A549 (cell line): ENCODE measurements around the gene ZDHHC3. TPM values are rescaled to one million over a fixed set of nuclear protein-coding genes. Genes with fewer than 3 reads are reported as not detected.

Experiments
- ATAC-seq, 2 experiments: fragments of 200-7000 bp in 1 of 2; fragments of >200 bp in 1 of 2; cut with Nextera tagmentation in 1 of 2; cut with Tn5 transposase in 1 of 2; 3 replicates each; pipeline versions ENCODE4 v1.8.0 to v1.9.1; 2018 to 2020; ENCODE audit warnings: mild to moderate bottlenecking in 1 of 2, moderate library complexity in 1 of 2
- CTCF ChIA-PET: fragments of 300-600 bp; sonication (Branson Sonifier 250); formaldehyde crosslinking; extraction: SDS; loops from one replicate; lab custom pipeline; 2021; ENCODE audit warnings: antibody characterized with exemption, inconsistent platforms; lab: Yijun Ruan, JAX
- POLR2A ChIA-PET: fragments of 350-600 bp; formaldehyde crosslinking; extraction: SDS; loops from one replicate; lab custom pipeline; 2021; ENCODE audit warnings: antibody characterized with exemption, inconsistent platforms; lab: Yijun Ruan, JAX
- DNase-seq, 2 experiments: peaks; one replicate each; pipeline versions ENCODE4 v3.0.0 to v3.0.0-alpha.2; 2011 to 2016; ENCODE audit warnings: low read depth in 1 of 2, low spot score in 1 of 2
- FAIRE-seq: peaks from 2 replicates; lab custom pipeline; 2011; peaks lifted over from hg19 to GRCh38; lab: Jason Lieb, UNC
- H3K27ac ChIP-seq, 2 experiments: fragments of >200 bp; sonication (Bioruptor Twin); formaldehyde crosslinking; 3 replicates each; pipeline ENCODE4 v1.5.1; 2016 to 2017
- H3K4me1 ChIP-seq: fragments of >200 bp; sonication (Bioruptor Twin); formaldehyde crosslinking; 3 replicates; pipeline ENCODE4 v1.6.1; 2016
- H3K4me2 ChIP-seq: fragments of >200 bp; sonication (Bioruptor Twin); formaldehyde crosslinking; 3 replicates; pipeline ENCODE4 v1.6.1; 2016
- H3K4me3 ChIP-seq: fragments of >200 bp; sonication (Bioruptor Twin); formaldehyde crosslinking; 3 replicates; pipeline ENCODE4 v1.5.1; 2016
- H3K9me3 ChIP-seq: fragments of >200 bp; sonication (Bioruptor Twin); formaldehyde crosslinking; 3 replicates; pipeline ENCODE4 v1.6.1; 2016
- BHLHE40 ChIP-seq: IDR thresholded peaks from 2 replicates; pipeline ENCODE4 v1.6.1; 2012; ENCODE audit warnings: low read depth, low read length, inconsistent platforms
- CBX2 ChIP-seq: fragments of 200-600 bp; sonication (generic); IDR thresholded peaks from 2 replicates; pipeline ENCODE4 v1.6.1; 2016; ENCODE audit warnings: low read depth, mild to moderate bottlenecking, borderline replicate concordance
- CBX8 ChIP-seq: fragments of 200-600 bp; sonication (generic); IDR thresholded peaks from 2 replicates; pipeline ENCODE4 v1.6.1; 2016
- EP300 ChIP-seq, 2 experiments: fragments of >200 bp; sonication (Bioruptor Twin); formaldehyde crosslinking; IDR thresholded peaks; 2 replicates in 1 of 2; 3 replicates in 1 of 2; pipeline ENCODE4 v1.6.1; 2016 to 2017
- HDAC2 ChIP-seq: fragments of 200-600 bp; sonication (generic); IDR thresholded peaks from 2 replicates; pipeline ENCODE4 v1.6.1; 2016
- HMGXB4 ChIP-seq: fragments of 250-450 bp; sonication (Bioruptor Pico); IDR thresholded peaks from 2 replicates; pipeline ENCODE4 v1.5.0; 2021; ENCODE audit warnings: mild to moderate bottlenecking, moderate library complexity, borderline replicate concordance
- MAFK ChIP-seq: fragments of 450-650 bp; IDR thresholded peaks from 2 replicates; pipeline ENCODE4 v1.6.1; 2014; ENCODE audit not compliant: partially characterized antibody
- NPAS2 ChIP-seq: fragments of 250-450 bp; sonication (Bioruptor Pico); IDR thresholded peaks from 2 replicates; pipeline ENCODE4 v1.8.0; 2022; ENCODE audit warnings: mild to moderate bottlenecking, moderate library complexity, borderline replicate concordance
- NR3C1 ChIP-seq: fragments of >200 bp; sonication (Bioruptor Twin); formaldehyde crosslinking; IDR thresholded peaks from 3 replicates; pipeline ENCODE4 v1.6.1; 2017
- PBX3 ChIP-seq: IDR thresholded peaks from 2 replicates; pipeline ENCODE4 v1.6.1; 2012
- RNF2 ChIP-seq: fragments of 200-600 bp; sonication (generic); IDR thresholded peaks from 2 replicates; pipeline ENCODE4 v1.6.1; 2016; ENCODE audit warnings: low read depth, mild to moderate bottlenecking, antibody characterized with exemption, moderate library complexity, borderline replicate concordance
- SMC3 ChIP-seq: fragments of >200 bp; sonication (Bioruptor Twin); formaldehyde crosslinking; IDR thresholded peaks from 3 replicates; pipeline ENCODE4 v1.6.1; 2018; ENCODE audit warnings: inconsistent platforms
- SREBF2 ChIP-seq: fragments of 450-650 bp; IDR thresholded peaks from 2 replicates; pipeline ENCODE4 v1.6.1; 2014; ENCODE audit warnings: mild to moderate bottlenecking, moderate library complexity
- TFCP2L1 ChIP-seq: fragments of 250-450 bp; sonication (Bioruptor Pico); IDR thresholded peaks from 2 replicates; pipeline ENCODE4 v1.5.0; 2021; ENCODE audit warnings: mild to moderate bottlenecking
- ZNF302 ChIP-seq: fragments of 250-450 bp; sonication (Bioruptor Pico); IDR thresholded peaks from 2 replicates; pipeline ENCODE4 v1.9.0; 2021; ENCODE audit warnings: inconsistent platforms, mild to moderate bottlenecking, moderate library complexity
- WGBS: methylation state at CpG from one replicate; pipeline ENCODE4 v1.1.6; 2017; ENCODE audit errors: missing lambda C conversion rate; 5-methylcytosine and 5-hydroxymethylcytosine counted together
- polyA plus RNA-seq, 4 experiments: library from polyadenylated mRNA; depleted of rRNA in 3 of 4; stranded (reverse); fragments of >200 nt; fragmentation: RNase III in 1 of 4; extraction: RNeasy Plus Mini Kit Qiagen cat#74134 plus additional on column Dnase treatment in 1 of 4; gene quantifications; 2 replicates in 3 of 4; 3 replicates in 1 of 4; pipeline ENCODE4 v1.2.3, GENCODE V29; 2011 to 2017
- TF ChIP-seq, protein P1 (sequence below): fragments of 200-600 bp; sonication (generic); IDR thresholded peaks from 2 replicates; pipeline ENCODE4 v1.6.1; 2016; ENCODE audit warnings: antibody characterized with exemption, mild to moderate bottlenecking, moderate library complexity
- TF ChIP-seq, protein P2 (sequence below): fragments of 250-450 bp; sonication (Bioruptor Pico); IDR thresholded peaks from 2 replicates; pipeline ENCODE4 v1.5.0; 2020; ENCODE audit warnings: low read depth, mild to moderate bottlenecking, moderate library complexity

Gene ZDHHC3
- polyA plus RNA-seq, 2 of the 4 experiments (the other 2 are of a cell fraction) = 28.7 to 57.7 TPM

DNA sequence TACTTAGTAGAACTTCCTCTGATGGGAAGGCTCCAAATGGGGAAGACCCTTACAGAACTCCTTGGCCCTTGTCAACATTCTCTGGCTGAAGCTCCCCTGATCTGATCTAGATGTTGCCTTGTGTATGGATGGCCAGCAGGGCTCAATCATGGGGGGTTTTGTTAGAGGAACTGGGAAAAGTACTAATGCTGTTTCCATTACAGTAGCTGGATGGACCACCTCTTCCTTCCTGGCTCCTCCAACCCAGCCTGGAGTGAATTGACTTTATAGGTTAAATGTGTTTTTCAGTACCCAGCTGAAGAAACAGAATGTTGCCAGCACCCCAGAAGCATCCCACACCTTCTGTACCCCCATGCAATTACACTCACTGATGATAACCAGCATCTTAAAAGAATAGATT is 27.4 kb upstream of the ZDHHC3 start:
- Histone ChIP-seq H3K9me3 (no peaks in the 10 kb centered on the region), H3K27ac (no peak overlapping the region), H3K4me3 (no peak overlapping the region), H3K4me2 (no peak overlapping the region), H3K4me1 (no peaks in the 10 kb centered on the region)
- ChIA-PET CTCF (interaction anchor here (1.1 kb wide), 1 partner anchor 1076 kb away, joined by 3 read pairs; no protein-coding TSS in a partner anchor), POLR2A (no interaction called here)
- no peak for TF ChIP-seq HMGXB4 (CRISPR knock-in tag)
- TF ChIP-seq CBX2 = no peak
- TF ChIP-seq RNF2 = no peak
- no peak for TF ChIP-seq EP300 (IDR thresholded peaks at IDR 0.05)
- no peak for TF ChIP-seq NPAS2 (CRISPR knock-in tag)
- TF ChIP-seq NR3C1 = no peak
- DNase-seq (no peak), FAIRE-seq (no peak), ATAC-seq (no peak)

GRCh38 chr3:45002720-45003119 is 26.7 kb upstream of the ZDHHC3 start:
- no peak for FAIRE-seq
- TF ChIP-seq PBX3 (no peak), ZNF302 (CRISPR knock-in tag) (no peak), SREBF2 (no peak), NPAS2 (CRISPR knock-in tag) (no peak)
- WGBS = 100% methylated on average over 3 of the region's 3 CpGs

DNA sequence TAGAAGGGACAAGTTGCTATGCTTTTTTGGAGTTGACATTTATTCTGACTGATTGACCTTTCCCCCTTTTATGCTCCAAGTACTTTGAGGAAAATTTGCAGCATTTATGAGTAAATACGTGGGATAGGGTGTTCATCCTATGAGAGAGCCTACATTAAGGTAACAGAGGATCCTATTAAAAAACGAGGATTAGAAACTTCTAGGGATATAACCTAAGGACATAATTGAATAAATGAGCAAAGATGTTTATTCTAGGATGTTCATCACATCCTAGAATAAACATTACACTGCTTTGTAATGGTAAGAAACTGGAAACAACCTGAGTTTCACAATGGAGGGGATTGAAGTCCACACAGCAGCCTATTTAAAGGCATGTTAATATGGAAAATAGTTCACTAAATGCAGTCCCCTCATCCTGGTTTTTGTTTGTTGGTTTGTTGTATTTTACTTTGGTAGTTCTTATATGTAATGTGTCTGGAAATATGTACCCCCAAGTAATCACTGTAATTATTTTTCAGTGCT is 26.2 kb upstream of the ZDHHC3 start:
- Histone ChIP-seq H3K4me1 (no peaks in the 10 kb centered on the region), H3K4me3 (no peak overlapping the region), H3K4me2 (no peak overlapping the region), H3K9me3 (no peaks in the 10 kb centered on the region), H3K27ac (no peak overlapping the region)
- no peak for FAIRE-seq
- TF ChIP-seq HDAC2 (no peak), BHLHE40 (no peak), CBX8 (no peak), NPAS2 (CRISPR knock-in tag) (no peak), MAFK (no peak), TFCP2L1 (CRISPR knock-in tag) (no peak), SMC3 (no peak)
- TF ChIP-seq, protein P1, sequence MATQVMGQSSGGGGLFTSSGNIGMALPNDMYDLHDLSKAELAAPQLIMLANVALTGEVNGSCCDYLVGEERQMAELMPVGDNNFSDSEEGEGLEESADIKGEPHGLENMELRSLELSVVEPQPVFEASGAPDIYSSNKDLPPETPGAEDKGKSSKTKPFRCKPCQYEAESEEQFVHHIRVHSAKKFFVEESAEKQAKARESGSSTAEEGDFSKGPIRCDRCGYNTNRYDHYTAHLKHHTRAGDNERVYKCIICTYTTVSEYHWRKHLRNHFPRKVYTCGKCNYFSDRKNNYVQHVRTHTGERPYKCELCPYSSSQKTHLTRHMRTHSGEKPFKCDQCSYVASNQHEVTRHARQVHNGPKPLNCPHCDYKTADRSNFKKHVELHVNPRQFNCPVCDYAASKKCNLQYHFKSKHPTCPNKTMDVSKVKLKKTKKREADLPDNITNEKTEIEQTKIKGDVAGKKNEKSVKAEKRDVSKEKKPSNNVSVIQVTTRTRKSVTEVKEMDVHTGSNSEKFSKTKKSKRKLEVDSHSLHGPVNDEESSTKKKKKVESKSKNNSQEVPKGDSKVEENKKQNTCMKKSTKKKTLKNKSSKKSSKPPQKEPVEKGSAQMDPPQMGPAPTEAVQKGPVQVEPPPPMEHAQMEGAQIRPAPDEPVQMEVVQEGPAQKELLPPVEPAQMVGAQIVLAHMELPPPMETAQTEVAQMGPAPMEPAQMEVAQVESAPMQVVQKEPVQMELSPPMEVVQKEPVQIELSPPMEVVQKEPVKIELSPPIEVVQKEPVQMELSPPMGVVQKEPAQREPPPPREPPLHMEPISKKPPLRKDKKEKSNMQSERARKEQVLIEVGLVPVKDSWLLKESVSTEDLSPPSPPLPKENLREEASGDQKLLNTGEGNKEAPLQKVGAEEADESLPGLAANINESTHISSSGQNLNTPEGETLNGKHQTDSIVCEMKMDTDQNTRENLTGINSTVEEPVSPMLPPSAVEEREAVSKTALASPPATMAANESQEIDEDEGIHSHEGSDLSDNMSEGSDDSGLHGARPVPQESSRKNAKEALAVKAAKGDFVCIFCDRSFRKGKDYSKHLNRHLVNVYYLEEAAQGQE = no peak
- TF ChIP-seq, protein P2, sequence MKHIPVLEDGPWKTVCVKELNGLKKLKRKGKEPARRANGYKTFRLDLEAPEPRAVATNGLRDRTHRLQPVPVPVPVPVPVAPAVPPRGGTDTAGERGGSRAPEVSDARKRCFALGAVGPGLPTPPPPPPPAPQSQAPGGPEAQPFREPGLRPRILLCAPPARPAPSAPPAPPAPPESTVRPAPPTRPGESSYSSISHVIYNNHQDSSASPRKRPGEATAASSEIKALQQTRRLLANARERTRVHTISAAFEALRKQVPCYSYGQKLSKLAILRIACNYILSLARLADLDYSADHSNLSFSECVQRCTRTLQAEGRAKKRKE (CRISPR knock-in tag) = no peak
- WGBS = 64% methylated on average over 2 of the region's 2 CpGs
- no peak for ATAC-seq
- no peak for DNase-seq
- ChIA-PET POLR2A (no interaction called here), CTCF (interaction anchor here (1.1 kb wide), 1 partner anchor 1077 kb away, joined by 3 read pairs; no protein-coding TSS in a partner anchor)

More at GRCh38 chr3:45002720-45003119, 26.7 kb upstream of the ZDHHC3 start:
- ChIA-PET CTCF (interaction anchor here (1.1 kb wide), 1 partner anchor 1076 kb away, joined by 3 read pairs; no protein-coding TSS in a partner anchor), POLR2A (no interaction called here)
- ATAC-seq (no peak), DNase-seq (no peak)
- H3K27ac ChIP-seq = no peak overlapping the region
- H3K4me2 ChIP-seq = no peak overlapping the region
- H3K9me3 ChIP-seq = no peaks in the 10 kb centered on the region
- H3K4me1 ChIP-seq = no peaks in the 10 kb centered on the region
- H3K4me3 ChIP-seq = no peak overlapping the region
